ENCODE data around the gene CABCOCO1. TPM values are rescaled to one million over a fixed set of nuclear protein-coding genes. Genes with fewer than 3 reads are reported as not detected.

CABCOCO1 gene
- 0.57 TPM in 1 of 2 replicates, not detected in the other for total RNA-seq (2014; rRNA removed; shearing (Covaris generic))

- DNase-seq (ENCODE audit: low read depth) = peak; percentile 76
Observed at GRCh38 chr10:61662794-61663259, at the start of gene CABCOCO1. CABCOCO1 (plus strand) TSS chr10:61662929; CDS start chr10:61662973, 44 bp downstream.

- DNase-seq (ENCODE audit: low read depth) = no peak
Observed at GRCh38 chr10:61613665-61614064, 49.1 kb upstream of the CABCOCO1 start.

GRCh38 chr10:61616611-61617010 is 46.1 kb upstream of the CABCOCO1 start:
- DNase-seq (ENCODE audit: low read depth) = no peak

GRCh38 chr10:61617180-61617579 is 45.5 kb upstream of the CABCOCO1 start:
- no peak for DNase-seq (ENCODE audit: low read depth)

- DNase-seq (ENCODE audit: low read depth) = no peak
Observed at GRCh38 chr10:61617586-61617985, 45.1 kb upstream of the CABCOCO1 start.

GRCh38 chr10:61618388-61618961 is 44.3 kb upstream of the CABCOCO1 start:
- no peak for DNase-seq (ENCODE audit: low read depth)

GRCh38 chr10:61620506-61620905 is 42.2 kb upstream of the CABCOCO1 start:
- DNase-seq (ENCODE audit: low read depth) = no peak

GRCh38 chr10:61621605-61622051 is 41.1 kb upstream of the CABCOCO1 start:
- DNase-seq (ENCODE audit: low read depth) = no peak

GRCh38 chr10:61623161-61623560 is 39.6 kb upstream of the CABCOCO1 start:
- DNase-seq (ENCODE audit: low read depth) = no peak

GRCh38 chr10:61626209-61626608 is 36.5 kb upstream of the CABCOCO1 start:
- DNase-seq (ENCODE audit: low read depth) = no peak

GRCh38 chr10:61627266-61627665 is 35.5 kb upstream of the CABCOCO1 start:
- DNase-seq (ENCODE audit: low read depth) = no peak

GRCh38 chr10:61628151-61628874 is 34.4 kb upstream of the CABCOCO1 start:
- no peak for DNase-seq (ENCODE audit: low read depth)

- DNase-seq (ENCODE audit: low read depth) = peak; percentile 75
Observed at GRCh38 chr10:61628875-61629513, 33.7 kb upstream of the CABCOCO1 start.

GRCh38 chr10:61629576-61629975 is 33.2 kb upstream of the CABCOCO1 start:
- DNase-seq (ENCODE audit: low read depth) = no peak

GRCh38 chr10:61632057-61632670 is 30.6 kb upstream of the CABCOCO1 start:
- no peak for DNase-seq (ENCODE audit: low read depth)

GRCh38 chr10:61633665-61634064 is 29.1 kb upstream of the CABCOCO1 start:
- peak; percentile 38 for DNase-seq (ENCODE audit: low read depth)

- DNase-seq (ENCODE audit: low read depth) = no peak
Observed at GRCh38 chr10:61634746-61635145, 28.0 kb upstream of the CABCOCO1 start.

GRCh38 chr10:61635471-61635870 is 27.3 kb upstream of the CABCOCO1 start:
- no peak for DNase-seq (ENCODE audit: low read depth)

- peak; percentile 61 for DNase-seq (ENCODE audit: low read depth)
Observed at GRCh38 chr10:61635932-61636331, 26.8 kb upstream of the CABCOCO1 start.

- DNase-seq (ENCODE audit: low read depth) = no peak
Observed at GRCh38 chr10:61639952-61640351, 22.8 kb upstream of the CABCOCO1 start.

GRCh38 chr10:61640856-61641255 is 21.9 kb upstream of the CABCOCO1 start:
- DNase-seq (ENCODE audit: low read depth) = no peak

- no peak for DNase-seq (ENCODE audit: low read depth)
Observed at GRCh38 chr10:61642150-61642571, 20.6 kb upstream of the CABCOCO1 start.

Measured in Daoy (cell line).